SK-N-SH (cell line): ENCODE measurements around the gene LDAF1. TPM values are rescaled to one million over a fixed set of nuclear protein-coding genes. Genes with fewer than 3 reads are reported as not detected.

Experiments used
- CTCF ChIA-PET: fragments of 300-600, 350-600 bp; formaldehyde crosslinking; extraction: SDS; loops from one replicate; lab custom pipeline; 2021; lab: Yijun Ruan, JAX
- POLR2A ChIA-PET: fragments of 350-600 bp; sonication (Branson Sonifier 250); formaldehyde crosslinking; extraction: SDS; loops from one replicate; lab custom pipeline; 2020; ENCODE audit warnings: antibody characterized with exemption, inconsistent platforms; lab: Yijun Ruan, JAX
- DNase-seq: peaks from one replicate; pipeline ENCODE4 v3.0.0; 2012
- H2AFZ ChIP-seq: fragments of 200-600 bp; sonication (generic); 2 replicates; pipeline ENCODE4 v1.8.1; 2016; ENCODE audit warnings: antibody characterized with exemption, mild to moderate bottlenecking, low read depth
- H3F3A ChIP-seq: fragments of 200-600 bp; sonication (generic); replicated peaks from 2 replicates; pipeline ENCODE3; 2016; ENCODE audit warnings: antibody characterized with exemption, mild to moderate bottlenecking; ENCODE audit not compliant: insufficient read depth
- H3K27ac ChIP-seq, 2 experiments: fragments of 200-500 bp in 1 of 2; fragments of 200-600 bp in 1 of 2; sonication (Bioruptor generic) in 1 of 2; sonication (generic), shearing (Covaris generic) in 1 of 2; 2 replicates each; pipeline versions ENCODE4 v1.5.1 to v1.6.1; 2014 to 2016; ENCODE audit warnings: low read depth in 2 of 2, inconsistent platforms in 1 of 2, low read length in 1 of 2, mild to moderate bottlenecking in 1 of 2, mixed read lengths in 1 of 2
- H3K27me3 ChIP-seq: fragments of 200-600 bp; sonication (generic), shearing (Covaris generic); 2 replicates; pipeline ENCODE4 v1.6.1; 2016; ENCODE audit warnings: mixed run types; ENCODE audit not compliant: insufficient read depth
- H3K36me3 ChIP-seq, 2 experiments: fragments of 200-500 bp in 1 of 2; fragments of 200-600 bp in 1 of 2; sonication (Bioruptor generic) in 1 of 2; sonication (generic) in 1 of 2; replicated peaks in 1 of 2; 2 replicates each; pipeline versions ENCODE3 to v1.5.1; 2014 to 2016; ENCODE audit warnings: low read length in 1 of 2, mild to moderate bottlenecking in 1 of 2; ENCODE audit not compliant: insufficient read depth in 2 of 2, control insufficient read depth in 1 of 2
- H3K4me1 ChIP-seq, 2 experiments: fragments of 200-500 bp in 1 of 2; fragments of 200-600 bp in 1 of 2; sonication (Bioruptor generic) in 1 of 2; sonication (generic), shearing (Covaris generic) in 1 of 2; 2 replicates each; pipeline versions ENCODE4 v1.5.1 to v1.6.1; 2014 to 2016; ENCODE audit warnings: low read depth in 1 of 2, low read length in 1 of 2, mixed run types in 1 of 2; ENCODE audit not compliant: insufficient read depth in 2 of 2, control insufficient read depth in 1 of 2
- H3K4me2 ChIP-seq: fragments of 200-600 bp; sonication (generic), shearing (Covaris generic); 2 replicates; pipeline ENCODE4 v1.6.1; 2017; ENCODE audit warnings: mixed run types
- H3K4me3 ChIP-seq, 2 experiments: fragments of 200-500 bp in 1 of 2; fragments of 200-600 bp in 1 of 2; sonication (Bioruptor generic) in 1 of 2; sonication (generic), shearing (Covaris generic) in 1 of 2; 2 replicates each; pipeline versions ENCODE4 v1.5.1 to v1.8.1; 2014 to 2016; ENCODE audit warnings: low read depth in 2 of 2, inconsistent platforms in 1 of 2, low read length in 1 of 2, mild to moderate bottlenecking in 1 of 2, mixed read lengths in 1 of 2, moderate library complexity in 1 of 2
- H3K79me2 ChIP-seq: fragments of 200-600 bp; sonication (generic); 2 replicates; pipeline ENCODE4 v1.8.1; 2017; ENCODE audit warnings: mild to moderate bottlenecking; ENCODE audit not compliant: insufficient read depth
- H3K9ac ChIP-seq: fragments of 200-600 bp; sonication (generic); 2 replicates; pipeline ENCODE4 v1.6.1; 2017; ENCODE audit warnings: mixed run types
- H3K9me2 ChIP-seq: fragments of 200-600 bp; sonication (generic); 2 replicates; pipeline ENCODE4 v1.6.1; 2017; ENCODE audit warnings: mixed run types
- H3K9me3 ChIP-seq: fragments of 200-600 bp; sonication (generic); 2 replicates; pipeline ENCODE4 v1.6.1; 2017; ENCODE audit warnings: mixed run types, mild to moderate bottlenecking, moderate library complexity
- H4K20me1 ChIP-seq: fragments of 200-600 bp; sonication (generic); 2 replicates; pipeline ENCODE4 v1.6.1; 2017; ENCODE audit warnings: mild to moderate bottlenecking, mixed run types; ENCODE audit not compliant: insufficient read depth
- ELF1 ChIP-seq: IDR thresholded peaks from 2 replicates; pipeline ENCODE4 v1.4.0; 2012
- MEF2A ChIP-seq: IDR thresholded peaks from 2 replicates; pipeline ENCODE4 v1.4.0; 2012; ENCODE audit warnings: low read depth, borderline replicate concordance
- POLR2AphosphoS5 ChIP-seq: IDR thresholded peaks from 2 replicates; pipeline ENCODE4 v1.6.1; 2012; ENCODE audit warnings: low read depth, low read length
- RAD21 ChIP-seq: IDR thresholded peaks from 2 replicates; pipeline ENCODE4 v1.6.1; 2012; ENCODE audit warnings: mild to moderate bottlenecking, low read length
- RCOR1 ChIP-seq: fragments of 150-350 bp; IDR thresholded peaks from 2 replicates; pipeline ENCODE4 v1.6.1; 2017; ENCODE audit warnings: antibody characterized with exemption, low read length
- SIN3A ChIP-seq: IDR thresholded peaks from 2 replicates; pipeline ENCODE4 v1.6.1; 2012; ENCODE audit warnings: low read depth, mild to moderate bottlenecking, low read length, moderate library complexity, borderline replicate concordance
- TEAD4 ChIP-seq: IDR thresholded peaks from 2 replicates; pipeline ENCODE4 v1.4.0; 2012; ENCODE audit warnings: mild to moderate bottlenecking, borderline replicate concordance; ENCODE audit not compliant: insufficient read depth
- YY1 ChIP-seq: IDR thresholded peaks from 2 replicates; pipeline ENCODE4 v1.4.0; 2012; ENCODE audit warnings: low read depth, mild to moderate bottlenecking
- WGBS: methylation state at CpG from one replicate; pipeline ENCODE4 v1.1.6; 2017; ENCODE audit warnings: low lambda C conversion rate; 5-methylcytosine and 5-hydroxymethylcytosine counted together
- polyA plus RNA-seq, 3 experiments: library from polyadenylated mRNA; depleted of rRNA; stranded (reverse); fragments of >200 nt; gene quantifications; 2 replicates each; pipeline ENCODE4 v1.2.3, GENCODE V29; 2012
- TF ChIP-seq, protein P1 (sequence below): IDR thresholded peaks from 2 replicates; pipeline ENCODE4; 2012
- TF ChIP-seq, protein P2 (sequence below): IDR thresholded peaks from 2 replicates; pipeline ENCODE4 v1.6.1; 2012; ENCODE audit warnings: mild to moderate bottlenecking, low read depth, low read length, moderate library complexity
- TF ChIP-seq, protein P3 (sequence below): fragments of 150-350 bp; IDR thresholded peaks from 2 replicates; pipeline ENCODE4 v1.6.1; 2016; ENCODE audit warnings: mild to moderate bottlenecking, low read depth, low read length

Gene LDAF1
- polyA plus RNA-seq, 1 of the 3 experiments (the other 2 are of a cell fraction): 10.0 TPM

DNA sequence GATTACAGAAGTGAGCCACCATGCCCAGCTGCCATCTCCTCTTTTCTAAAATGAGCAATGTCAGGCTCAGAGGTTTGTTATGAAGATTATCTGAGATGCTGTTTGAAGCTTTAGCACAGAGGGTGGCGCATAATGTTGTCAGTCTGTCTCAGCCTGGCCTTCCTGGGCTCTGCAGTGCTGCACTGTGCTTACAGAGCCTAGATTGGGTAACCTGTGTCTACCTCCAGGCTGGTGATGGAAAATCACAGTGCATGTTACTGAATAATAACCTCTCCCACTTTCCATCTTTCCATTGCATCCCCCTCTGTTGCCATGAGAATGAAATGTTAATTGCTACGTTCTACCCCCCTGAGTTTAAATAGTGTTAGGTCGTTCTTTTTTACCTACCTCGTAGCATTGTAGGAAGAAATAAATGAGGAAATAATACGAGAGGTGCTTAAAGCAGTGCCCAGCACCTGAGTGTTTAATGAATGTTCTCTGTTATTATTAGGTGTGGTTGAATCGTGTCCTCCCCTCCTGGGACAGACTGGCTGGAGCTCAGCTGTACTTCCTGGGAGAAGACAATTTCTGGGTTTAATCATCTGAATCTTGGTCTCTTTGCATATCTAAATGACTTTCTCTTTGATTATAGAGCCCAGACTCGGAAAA, 6.2 kb downstream of the LDAF1 start:
- Histone ChIP-seq H3K27ac (no peak overlapping the region), H3K9me2 (no peaks in the 10 kb centered on the region), H3K79me2 (no peaks in the 10 kb centered on the region), H3K4me3 (no peak overlapping the region), H3K9ac (no peak overlapping the region), H4K20me1 (no peaks in the 10 kb centered on the region), H3K9me3 (no peaks in the 10 kb centered on the region), H3K4me2 (no peak overlapping the region), H3K27me3 (no peaks in the 10 kb centered on the region), H3K4me1 (peaks cover 0 to 4% of the 10 kb centered on the region in 2 experiments; a peak in 1 of 4 replicates), H3K36me3 (peaks cover 0 to 7% of the 10 kb centered on the region in 2 experiments), H3F3A (peaks cover 7% of the 10 kb centered on the region), H2AFZ (no peak overlapping the region)
- POLR2A ChIA-PET: no interaction called here
- no peak for TF ChIP-seq SIN3A
- no peak for TF ChIP-seq RAD21
- TF ChIP-seq, protein P1, sequence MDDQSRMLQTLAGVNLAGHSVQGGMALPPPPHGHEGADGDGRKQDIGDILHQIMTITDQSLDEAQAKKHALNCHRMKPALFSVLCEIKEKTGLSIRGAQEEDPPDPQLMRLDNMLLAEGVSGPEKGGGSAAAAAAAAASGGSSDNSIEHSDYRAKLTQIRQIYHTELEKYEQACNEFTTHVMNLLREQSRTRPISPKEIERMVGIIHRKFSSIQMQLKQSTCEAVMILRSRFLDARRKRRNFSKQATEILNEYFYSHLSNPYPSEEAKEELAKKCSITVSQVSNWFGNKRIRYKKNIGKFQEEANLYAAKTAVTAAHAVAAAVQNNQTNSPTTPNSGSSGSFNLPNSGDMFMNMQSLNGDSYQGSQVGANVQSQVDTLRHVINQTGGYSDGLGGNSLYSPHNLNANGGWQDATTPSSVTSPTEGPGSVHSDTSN: no peak
- no peak for TF ChIP-seq RCOR1
- no peak for TF ChIP-seq MEF2A
- TF ChIP-seq YY1: no peak
- TF ChIP-seq POLR2AphosphoS5: no peak
- DNase-seq: no peak
- 98% methylated on average over 7 of the region's 7 CpGs for WGBS
- CTCF ChIA-PET: interaction anchor here (1.6 kb wide), 1 partner anchor 136 kb away, joined by 5 read pairs; no protein-coding TSS in a partner anchor

DNA sequence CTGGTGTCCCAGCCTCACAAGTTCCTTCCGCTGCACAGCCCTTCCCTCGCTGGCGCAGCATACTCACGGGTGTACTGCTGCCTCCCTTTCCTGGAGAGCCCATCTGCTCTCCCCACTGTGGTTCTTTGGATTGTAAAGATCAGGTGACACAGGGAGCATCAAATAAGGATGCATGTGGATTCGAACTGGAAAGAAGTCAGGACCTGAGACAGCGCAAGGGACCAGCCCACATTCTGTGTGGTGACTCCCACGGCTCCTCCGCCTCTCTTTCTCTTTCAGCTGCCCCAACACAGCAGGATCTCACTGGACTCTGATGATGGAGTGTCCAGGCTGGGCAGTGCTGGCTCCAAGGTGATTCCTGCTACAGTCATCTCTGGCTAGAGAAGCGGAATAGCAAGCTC, 8.1 kb downstream of the LDAF1 start:
- Histone ChIP-seq H3K9me3 (no peaks in the 10 kb centered on the region), H3K79me2 (no peaks in the 10 kb centered on the region), H3K9ac (no peak overlapping the region), H3K36me3 (peaks cover 8% of the 10 kb centered on the region in 2 experiments), H3K27me3 (no peaks in the 10 kb centered on the region), H3K9me2 (no peaks in the 10 kb centered on the region), H4K20me1 (no peaks in the 10 kb centered on the region), H3K4me3 (no peak overlapping the region), H3K4me2 (no peak overlapping the region), H3K27ac (no peak overlapping the region), H2AFZ (no peak overlapping the region), H3K4me1 (peaks cover 0 to 4% of the 10 kb centered on the region in 2 experiments; a peak in 1 of 4 replicates), H3F3A (no peaks in the 10 kb centered on the region)
- ChIA-PET POLR2A (no interaction called here), CTCF (interaction anchor here (1.7 to 2.6 kb wide), 2 partner anchors 10 to 22 kb away, joined by 5 to 11 read pairs; no protein-coding TSS in a partner anchor)
- no peak for DNase-seq
- WGBS: 95% methylated on average over 9 of the region's 9 CpGs
- TF ChIP-seq, protein P2, sequence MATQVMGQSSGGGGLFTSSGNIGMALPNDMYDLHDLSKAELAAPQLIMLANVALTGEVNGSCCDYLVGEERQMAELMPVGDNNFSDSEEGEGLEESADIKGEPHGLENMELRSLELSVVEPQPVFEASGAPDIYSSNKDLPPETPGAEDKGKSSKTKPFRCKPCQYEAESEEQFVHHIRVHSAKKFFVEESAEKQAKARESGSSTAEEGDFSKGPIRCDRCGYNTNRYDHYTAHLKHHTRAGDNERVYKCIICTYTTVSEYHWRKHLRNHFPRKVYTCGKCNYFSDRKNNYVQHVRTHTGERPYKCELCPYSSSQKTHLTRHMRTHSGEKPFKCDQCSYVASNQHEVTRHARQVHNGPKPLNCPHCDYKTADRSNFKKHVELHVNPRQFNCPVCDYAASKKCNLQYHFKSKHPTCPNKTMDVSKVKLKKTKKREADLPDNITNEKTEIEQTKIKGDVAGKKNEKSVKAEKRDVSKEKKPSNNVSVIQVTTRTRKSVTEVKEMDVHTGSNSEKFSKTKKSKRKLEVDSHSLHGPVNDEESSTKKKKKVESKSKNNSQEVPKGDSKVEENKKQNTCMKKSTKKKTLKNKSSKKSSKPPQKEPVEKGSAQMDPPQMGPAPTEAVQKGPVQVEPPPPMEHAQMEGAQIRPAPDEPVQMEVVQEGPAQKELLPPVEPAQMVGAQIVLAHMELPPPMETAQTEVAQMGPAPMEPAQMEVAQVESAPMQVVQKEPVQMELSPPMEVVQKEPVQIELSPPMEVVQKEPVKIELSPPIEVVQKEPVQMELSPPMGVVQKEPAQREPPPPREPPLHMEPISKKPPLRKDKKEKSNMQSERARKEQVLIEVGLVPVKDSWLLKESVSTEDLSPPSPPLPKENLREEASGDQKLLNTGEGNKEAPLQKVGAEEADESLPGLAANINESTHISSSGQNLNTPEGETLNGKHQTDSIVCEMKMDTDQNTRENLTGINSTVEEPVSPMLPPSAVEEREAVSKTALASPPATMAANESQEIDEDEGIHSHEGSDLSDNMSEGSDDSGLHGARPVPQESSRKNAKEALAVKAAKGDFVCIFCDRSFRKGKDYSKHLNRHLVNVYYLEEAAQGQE: peak; percentile 90
- TF ChIP-seq RAD21: no peak
- no peak for TF ChIP-seq TEAD4
- no peak for TF ChIP-seq POLR2AphosphoS5
- TF ChIP-seq ELF1: no peak
- TF ChIP-seq, protein P3, sequence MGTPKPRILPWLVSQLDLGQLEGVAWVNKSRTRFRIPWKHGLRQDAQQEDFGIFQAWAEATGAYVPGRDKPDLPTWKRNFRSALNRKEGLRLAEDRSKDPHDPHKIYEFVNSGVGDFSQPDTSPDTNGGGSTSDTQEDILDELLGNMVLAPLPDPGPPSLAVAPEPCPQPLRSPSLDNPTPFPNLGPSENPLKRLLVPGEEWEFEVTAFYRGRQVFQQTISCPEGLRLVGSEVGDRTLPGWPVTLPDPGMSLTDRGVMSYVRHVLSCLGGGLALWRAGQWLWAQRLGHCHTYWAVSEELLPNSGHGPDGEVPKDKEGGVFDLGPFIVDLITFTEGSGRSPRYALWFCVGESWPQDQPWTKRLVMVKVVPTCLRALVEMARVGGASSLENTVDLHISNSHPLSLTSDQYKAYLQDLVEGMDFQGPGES: no peak
